MM.1S (cell line): ENCODE data around the gene EFNA2.

ENCODE experiments used
- EZH2 ChIP-seq: fragments of 300-600 bp; sonication (generic); optimal IDR thresholded peaks from 2 replicates; pipeline ENCODE3; 2017; ENCODE audit warnings: low read depth, mild to moderate bottlenecking, antibody characterized with exemption, low read length, mixed read lengths
- TF ChIP-seq, protein P1 (sequence below): fragments of 300-600 bp; sonication (generic); IDR thresholded peaks from 2 replicates; pipeline ENCODE4 v1.5.1; 2016; ENCODE audit warnings: antibody characterized with exemption, low read length, mixed read lengths

DNA sequence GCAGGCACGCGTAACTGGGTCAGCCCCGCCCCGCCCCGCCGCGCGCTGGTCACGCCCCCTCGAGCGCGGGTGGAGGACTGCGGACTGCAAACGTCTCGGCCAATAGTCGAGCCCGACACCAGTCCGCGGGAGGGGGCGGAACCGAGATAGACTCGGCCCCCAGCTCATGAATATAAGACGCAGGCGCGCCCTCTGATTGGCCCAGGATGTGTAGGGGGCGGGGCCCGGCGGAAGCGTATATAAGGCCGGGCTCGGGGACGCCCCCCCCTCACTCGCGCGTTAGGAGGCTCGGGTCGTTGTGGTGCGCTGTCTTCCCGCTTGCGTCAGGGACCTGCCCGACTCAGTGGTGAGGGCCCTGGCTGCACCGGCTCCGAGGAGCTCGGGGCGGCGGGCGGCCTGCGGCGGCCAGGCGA is 16.6 kb upstream of the EFNA2 start, which contains the start of gene CIRBP:
- TF ChIP-seq EZH2 = no peak
- TF ChIP-seq, protein P1, sequence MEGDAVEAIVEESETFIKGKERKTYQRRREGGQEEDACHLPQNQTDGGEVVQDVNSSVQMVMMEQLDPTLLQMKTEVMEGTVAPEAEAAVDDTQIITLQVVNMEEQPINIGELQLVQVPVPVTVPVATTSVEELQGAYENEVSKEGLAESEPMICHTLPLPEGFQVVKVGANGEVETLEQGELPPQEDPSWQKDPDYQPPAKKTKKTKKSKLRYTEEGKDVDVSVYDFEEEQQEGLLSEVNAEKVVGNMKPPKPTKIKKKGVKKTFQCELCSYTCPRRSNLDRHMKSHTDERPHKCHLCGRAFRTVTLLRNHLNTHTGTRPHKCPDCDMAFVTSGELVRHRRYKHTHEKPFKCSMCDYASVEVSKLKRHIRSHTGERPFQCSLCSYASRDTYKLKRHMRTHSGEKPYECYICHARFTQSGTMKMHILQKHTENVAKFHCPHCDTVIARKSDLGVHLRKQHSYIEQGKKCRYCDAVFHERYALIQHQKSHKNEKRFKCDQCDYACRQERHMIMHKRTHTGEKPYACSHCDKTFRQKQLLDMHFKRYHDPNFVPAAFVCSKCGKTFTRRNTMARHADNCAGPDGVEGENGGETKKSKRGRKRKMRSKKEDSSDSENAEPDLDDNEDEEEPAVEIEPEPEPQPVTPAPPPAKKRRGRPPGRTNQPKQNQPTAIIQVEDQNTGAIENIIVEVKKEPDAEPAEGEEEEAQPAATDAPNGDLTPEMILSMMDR = no peak
